CD4-positive, alpha-beta T cell treated with Interleukin-12 subunit alpha and Interleukin-12 subunit beta, for 1 hour (primary cell): ENCODE results near the gene RAPH1.
"Not testable (repeated sequence)": the region's sequence is repeated elsewhere in the genome, so short reads cannot be mapped to it uniquely, and the experiment has no call there.

Source experiments
- DNase-seq: peaks from one replicate; pipeline ENCODE4 v3.0.0-alpha.2; 2020

RAPH1 gene

GRCh38 chr2:203418271-203418670 is 116.8 kb downstream of the RAPH1 start:
- no peak for DNase-seq

GRCh38 chr2:203413796-203414195 is 121.3 kb downstream of the RAPH1 start:
- no peak for DNase-seq

- DNase-seq: no peak
Observed at GRCh38 chr2:203412546-203413331, 122.4 kb downstream of the RAPH1 start.

GRCh38 chr2:203407496-203407895 is 127.6 kb downstream of the RAPH1 start:
- DNase-seq: no peak

GRCh38 chr2:203404996-203405395 is 130.1 kb downstream of the RAPH1 start:
- no peak for DNase-seq

- no peak for DNase-seq
Observed at GRCh38 chr2:203400805-203401585, 134.1 kb downstream of the RAPH1 start.

GRCh38 chr2:203399031-203399430 is 136.1 kb downstream of the RAPH1 start:
- DNase-seq: no peak

GRCh38 chr2:203396667-203397066 is 138.4 kb downstream of the RAPH1 start:
- DNase-seq: no peak

- DNase-seq: no peak
Observed at GRCh38 chr2:203395858-203396257, 139.2 kb downstream of the RAPH1 start.

GRCh38 chr2:203394519-203395227 is 140.4 kb downstream of the RAPH1 start:
- DNase-seq: no peak

GRCh38 chr2:203388153-203388552 is 146.9 kb downstream of the RAPH1 start:
- not testable (repeated sequence) for DNase-seq

GRCh38 chr2:203383038-203383437 is 152.1 kb downstream of the RAPH1 start:
- no peak for DNase-seq

GRCh38 chr2:203379156-203379555 is 155.9 kb downstream of the RAPH1 start:
- no peak for DNase-seq

GRCh38 chr2:203376173-203376572 is 158.9 kb downstream of the RAPH1 start:
- DNase-seq: no peak

GRCh38 chr2:203372706-203373105 is 162.4 kb downstream of the RAPH1 start:
- DNase-seq: not testable (repeated sequence)

- no peak for DNase-seq
Observed at GRCh38 chr2:203366639-203367466, 168.2 kb downstream of the RAPH1 start.

GRCh38 chr2:203361922-203362321 is 173.2 kb downstream of the RAPH1 start:
- no peak for DNase-seq

- DNase-seq: no peak
Observed at GRCh38 chr2:203361495-203361894, 173.6 kb downstream of the RAPH1 start.

GRCh38 chr2:203360833-203361430 is 174.2 kb downstream of the RAPH1 start:
- no peak for DNase-seq

- no peak for DNase-seq
Observed at GRCh38 chr2:203359450-203359849, 175.7 kb downstream of the RAPH1 start.

GRCh38 chr2:203354966-203355365 is 180.1 kb downstream of the RAPH1 start:
- DNase-seq: no peak

GRCh38 chr2:203352604-203353255 is 182.4 kb downstream of the RAPH1 start:
- DNase-seq: no peak
